MM.1S (cell line): ENCODE results near the gene STX10.

ENCODE experiments used
- EZH2phosphoT487 ChIP-seq: fragments of 300-600 bp; sonication (generic); IDR thresholded peaks from 2 replicates; pipeline ENCODE4 v1.6.1; 2018; ENCODE audit warnings: antibody characterized with exemption, low read length
- TF ChIP-seq, protein P1 (sequence below): fragments of 300-600 bp; sonication (generic); IDR thresholded peaks from 2 replicates; pipeline ENCODE4 v1.5.1; 2016; ENCODE audit warnings: antibody characterized with exemption, low read length, mixed read lengths

DNA sequence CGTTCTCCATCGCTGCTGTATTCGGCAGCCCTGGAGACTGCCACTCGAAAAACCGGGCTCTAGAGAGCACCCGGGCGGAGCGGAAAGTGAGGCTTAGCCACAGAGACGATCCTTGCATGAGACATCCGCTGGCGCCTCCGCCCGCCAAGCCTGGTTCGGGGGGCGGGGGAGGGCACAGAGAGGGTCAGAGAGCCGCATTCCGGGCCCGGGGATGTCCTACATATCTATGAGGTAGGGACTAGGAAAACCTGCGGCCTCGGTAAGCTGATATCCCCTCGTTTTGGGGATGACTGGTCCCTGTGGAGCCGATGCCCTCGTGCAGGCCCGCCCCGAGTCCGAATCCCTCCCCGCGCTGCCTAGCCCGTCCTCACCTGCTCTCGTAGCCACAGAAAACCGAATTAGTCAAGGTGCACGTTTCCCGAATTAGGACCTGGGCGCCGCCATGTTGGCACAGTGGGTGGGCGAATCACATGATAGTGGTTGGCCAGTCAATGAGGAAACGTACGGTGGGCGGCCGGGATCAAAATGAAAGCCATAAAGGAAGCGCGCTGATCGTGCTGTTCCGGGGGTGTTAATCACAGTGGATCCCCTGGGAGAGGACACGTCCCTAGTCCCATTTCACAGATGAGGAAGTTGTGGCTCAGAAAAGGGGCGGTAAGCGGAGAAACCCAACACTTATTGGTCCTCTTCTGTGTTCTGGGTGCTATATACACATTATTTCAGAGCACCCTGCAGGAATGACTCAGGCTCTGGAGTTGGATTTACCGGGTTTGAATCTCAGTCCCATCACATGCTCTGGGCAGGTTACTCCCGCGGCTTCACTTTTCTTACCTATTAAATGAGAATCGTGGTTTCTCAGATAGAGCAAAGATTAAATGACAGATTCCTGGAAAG, 33.6 kb downstream of the STX10 start, which contains the start of gene TRMT1:
- TF ChIP-seq, protein P1, sequence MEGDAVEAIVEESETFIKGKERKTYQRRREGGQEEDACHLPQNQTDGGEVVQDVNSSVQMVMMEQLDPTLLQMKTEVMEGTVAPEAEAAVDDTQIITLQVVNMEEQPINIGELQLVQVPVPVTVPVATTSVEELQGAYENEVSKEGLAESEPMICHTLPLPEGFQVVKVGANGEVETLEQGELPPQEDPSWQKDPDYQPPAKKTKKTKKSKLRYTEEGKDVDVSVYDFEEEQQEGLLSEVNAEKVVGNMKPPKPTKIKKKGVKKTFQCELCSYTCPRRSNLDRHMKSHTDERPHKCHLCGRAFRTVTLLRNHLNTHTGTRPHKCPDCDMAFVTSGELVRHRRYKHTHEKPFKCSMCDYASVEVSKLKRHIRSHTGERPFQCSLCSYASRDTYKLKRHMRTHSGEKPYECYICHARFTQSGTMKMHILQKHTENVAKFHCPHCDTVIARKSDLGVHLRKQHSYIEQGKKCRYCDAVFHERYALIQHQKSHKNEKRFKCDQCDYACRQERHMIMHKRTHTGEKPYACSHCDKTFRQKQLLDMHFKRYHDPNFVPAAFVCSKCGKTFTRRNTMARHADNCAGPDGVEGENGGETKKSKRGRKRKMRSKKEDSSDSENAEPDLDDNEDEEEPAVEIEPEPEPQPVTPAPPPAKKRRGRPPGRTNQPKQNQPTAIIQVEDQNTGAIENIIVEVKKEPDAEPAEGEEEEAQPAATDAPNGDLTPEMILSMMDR: no peak
- no peak for TF ChIP-seq EZH2phosphoT487
